T-helper 22 cell (primary cell): Measurements from ENCODE around the gene MCF2L2.
"Not testable (repeated sequence)": the region's sequence is repeated elsewhere in the genome, so short reads cannot be mapped to it uniquely, and the experiment has no call there.

Experiments
- DNase-seq: peaks from one replicate; pipeline ENCODE4 v3.0.0-alpha.2; 2020; ENCODE audit warnings: low read depth

MCF2L2 gene

DNA sequence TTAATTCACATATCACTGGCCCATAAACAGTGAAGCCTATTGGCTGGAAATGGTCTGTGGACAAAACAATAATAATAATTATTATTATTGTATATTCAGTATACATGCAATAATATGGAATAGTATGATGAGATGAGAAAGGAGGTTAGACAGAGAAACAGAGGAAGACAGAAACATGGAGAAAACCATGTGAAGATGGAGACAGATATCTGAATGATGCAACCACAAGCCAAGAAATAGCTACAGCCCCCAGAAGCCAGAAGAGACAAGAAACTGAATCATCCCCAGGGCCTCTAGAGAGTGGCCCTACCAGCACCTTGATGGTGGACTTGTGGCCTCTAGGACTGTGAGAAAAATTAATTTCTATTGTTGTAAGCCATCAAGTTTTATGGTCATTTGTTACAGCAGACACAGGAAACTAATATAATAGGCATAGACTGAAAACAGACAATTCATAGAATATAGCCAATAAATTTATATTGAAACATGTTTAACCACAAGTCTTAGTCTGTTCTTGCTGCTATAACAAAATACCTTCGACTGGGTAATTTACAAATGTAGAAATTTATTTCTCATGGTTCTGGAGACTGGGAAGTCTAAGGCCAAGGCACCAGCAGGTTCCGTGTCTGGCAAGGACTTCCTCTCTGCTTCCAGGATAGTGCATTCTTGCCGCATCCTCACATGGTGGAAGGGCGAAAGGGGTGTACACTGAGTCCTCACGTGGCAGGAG lies 31.6 kb downstream of the MCF2L2 start:
- no peak for DNase-seq

DNA sequence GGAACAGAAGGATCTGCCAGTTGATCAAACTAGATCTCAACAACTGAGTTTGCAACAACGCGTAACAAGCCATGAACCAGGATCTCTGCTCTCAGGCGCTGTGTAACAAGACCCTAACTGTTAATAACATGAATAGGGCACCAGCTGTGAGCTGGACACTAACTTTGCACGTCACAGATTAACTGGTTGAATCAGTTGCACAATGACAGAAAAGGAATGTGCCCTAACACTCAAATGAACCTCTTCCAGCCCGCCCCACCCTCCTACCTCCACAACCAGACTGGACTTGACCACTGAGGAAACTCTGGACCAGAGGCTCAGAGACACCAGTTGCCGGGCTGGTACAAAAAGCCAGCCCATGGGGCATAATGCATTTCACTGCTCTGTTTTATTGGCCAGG lies 34.3 kb downstream of the MCF2L2 start:
- DNase-seq: no peak

DNA sequence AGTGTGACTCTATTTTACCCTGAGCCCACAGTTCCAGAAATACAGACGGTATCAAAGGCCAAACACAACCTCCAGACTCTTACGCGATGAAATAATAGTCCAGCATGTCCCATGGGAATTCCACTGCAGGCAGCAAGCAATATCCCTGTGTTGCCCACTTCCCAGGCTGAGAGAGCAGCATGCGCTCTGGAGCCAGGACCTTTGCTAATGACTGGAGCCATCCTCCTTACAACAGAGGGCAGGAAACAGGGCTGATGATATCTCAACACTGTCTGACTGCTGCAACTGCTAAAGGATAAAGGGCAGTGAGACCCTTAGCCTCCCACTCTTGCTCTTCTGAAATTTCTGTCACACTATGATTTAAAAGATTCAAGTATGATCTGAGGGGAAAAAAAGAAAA lies 34.8 kb downstream of the MCF2L2 start:
- no peak for DNase-seq

DNA sequence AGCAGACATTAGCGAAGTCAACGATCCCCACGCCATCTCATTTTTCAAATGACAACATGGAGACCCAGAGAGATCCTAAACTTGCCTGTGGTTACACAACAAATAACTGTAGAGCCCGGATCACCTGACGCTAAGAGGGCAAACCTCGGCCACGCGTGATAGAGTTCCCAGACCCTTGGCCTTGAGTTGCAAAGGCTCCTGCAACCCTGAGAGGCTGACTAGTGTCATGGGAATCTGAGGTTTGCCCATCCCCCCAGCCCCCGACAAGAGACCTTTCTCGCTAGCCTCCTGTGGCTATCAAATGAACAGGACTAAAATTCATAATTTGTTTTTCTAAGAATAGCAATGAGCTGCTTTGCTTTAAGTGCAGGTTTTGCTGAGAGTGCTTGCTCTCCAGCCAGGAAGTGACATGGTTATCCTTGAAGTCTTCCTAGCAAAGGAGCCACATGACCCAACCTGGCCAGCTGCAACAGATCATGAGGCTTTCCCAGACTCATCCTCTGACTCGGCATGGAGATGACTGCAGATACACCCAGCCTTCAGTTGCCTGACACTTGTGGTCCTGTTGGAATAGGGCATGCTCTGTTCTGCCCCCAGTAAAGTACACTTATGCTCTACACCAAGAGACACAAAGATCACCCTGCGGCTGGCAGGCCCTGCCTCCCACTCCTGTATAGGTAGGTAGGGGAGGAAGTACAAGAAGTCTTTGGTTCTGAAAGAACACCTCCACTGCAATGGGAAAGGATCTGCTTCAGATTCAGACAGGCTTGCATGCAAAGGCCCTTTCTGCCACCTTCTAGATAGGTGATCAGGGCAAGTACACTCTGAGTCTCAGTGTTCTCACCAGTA lies 36.0 kb downstream of the MCF2L2 start:
- DNase-seq: no peak

DNA sequence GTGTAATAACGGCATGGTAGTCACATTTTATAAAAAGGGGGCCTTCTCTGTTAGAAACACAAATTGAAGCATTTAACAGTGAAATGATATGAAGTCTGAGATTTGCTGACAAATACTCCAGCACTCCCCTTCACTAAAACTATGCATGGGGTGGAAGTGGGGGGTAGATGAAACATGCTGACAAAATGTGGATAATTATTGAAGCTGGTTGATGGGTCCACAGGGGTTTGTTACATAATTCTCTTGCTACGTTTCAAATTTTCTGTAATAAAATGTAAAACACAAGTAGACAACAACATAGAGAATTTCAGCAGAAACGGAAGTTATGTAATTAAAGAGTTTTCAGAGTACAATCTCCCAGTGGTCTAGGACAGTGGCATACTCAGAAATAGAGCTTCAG lies 37.0 kb downstream of the MCF2L2 start:
- no peak for DNase-seq

DNA sequence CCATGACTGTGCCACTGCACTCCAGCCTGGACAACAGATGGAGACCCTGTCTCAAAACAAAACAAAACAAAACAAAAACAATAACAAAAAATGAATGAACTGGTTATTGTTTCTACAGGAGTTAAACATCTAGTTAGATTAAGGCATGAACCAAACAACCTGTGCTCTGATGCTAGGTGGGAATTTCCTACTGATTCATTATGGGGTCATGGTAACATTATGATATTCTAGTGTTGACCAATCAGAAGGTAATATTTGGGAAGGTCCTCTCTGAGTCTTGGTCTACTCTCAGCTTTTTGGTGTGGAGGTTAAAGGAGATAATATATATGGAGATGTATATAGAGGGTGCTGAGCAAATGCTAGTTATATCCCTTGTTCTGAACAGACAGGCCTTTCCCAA lies 37.6 kb downstream of the MCF2L2 start:
- DNase-seq: no peak

DNA sequence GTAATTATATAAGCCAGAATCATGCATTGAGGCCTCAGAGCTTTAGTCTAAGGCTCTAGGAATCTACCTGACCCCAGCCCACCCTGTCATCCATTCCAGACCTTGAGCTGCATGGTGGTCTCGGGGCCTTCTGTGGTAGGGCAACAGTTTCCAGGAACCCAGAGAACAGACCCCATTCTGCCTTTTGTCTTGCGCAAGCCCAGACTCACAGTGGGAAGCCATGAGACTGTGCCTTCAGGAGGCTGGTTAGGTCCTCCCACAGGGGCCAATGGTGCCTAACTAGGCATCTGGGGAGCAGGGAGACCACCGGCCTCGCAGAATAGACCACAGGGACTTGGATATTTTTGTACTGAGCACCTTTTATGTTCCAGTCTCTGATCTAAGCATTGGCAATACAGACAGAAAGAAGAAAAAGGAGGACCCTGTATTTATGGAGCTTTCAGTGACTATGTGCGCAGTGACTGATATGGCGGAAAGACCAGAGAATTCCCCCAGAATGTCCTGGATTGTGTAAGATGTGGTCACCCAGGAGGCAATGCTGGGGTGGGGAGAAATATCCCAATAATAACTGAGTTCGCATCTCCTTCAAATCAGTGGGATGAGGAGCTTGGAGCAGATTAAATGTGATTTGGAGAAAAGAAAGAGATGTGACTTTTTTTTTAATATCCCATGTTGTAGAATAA lies 40.1 kb downstream of the MCF2L2 start:
- no peak for DNase-seq

DNA sequence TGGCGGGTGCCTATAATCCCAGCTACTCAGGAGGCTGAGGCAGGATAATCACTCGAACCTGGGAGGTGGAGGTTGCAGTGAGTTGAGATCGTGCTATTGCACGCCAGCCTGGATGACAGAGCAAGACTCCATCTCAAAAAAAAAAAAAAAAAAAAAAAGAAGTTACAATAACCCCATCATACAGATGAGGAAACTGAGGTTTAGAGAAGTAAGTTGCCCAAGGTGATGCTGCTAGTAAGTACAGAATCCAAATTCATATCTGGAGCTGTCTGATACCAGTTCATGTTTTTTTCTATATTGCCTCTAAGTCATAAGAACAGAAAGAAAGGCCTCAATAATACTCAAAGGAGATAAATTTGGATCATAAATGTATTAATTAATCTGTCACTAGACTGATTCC lies 40.6 kb downstream of the MCF2L2 start:
- no peak for DNase-seq

DNA sequence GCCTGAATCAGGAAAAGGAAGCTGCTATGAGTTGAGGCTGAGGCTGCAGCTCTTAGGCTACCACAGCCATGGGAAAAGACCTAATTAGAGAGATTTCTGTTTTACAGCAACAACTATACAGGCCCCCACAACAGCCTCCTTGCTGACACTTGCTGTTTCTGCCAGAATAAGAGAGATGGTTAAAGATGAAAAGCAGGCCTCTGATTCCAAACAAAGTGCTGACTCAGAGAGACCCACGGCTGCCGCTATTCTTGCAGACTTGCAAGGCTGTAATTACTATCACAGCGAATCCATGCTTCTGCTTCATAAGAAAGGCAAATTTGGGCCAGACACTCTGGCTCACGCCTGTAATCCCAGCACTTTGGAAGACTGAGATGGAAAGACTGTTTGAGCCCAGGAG lies 41.8 kb downstream of the MCF2L2 start:
- DNase-seq: no peak

DNA sequence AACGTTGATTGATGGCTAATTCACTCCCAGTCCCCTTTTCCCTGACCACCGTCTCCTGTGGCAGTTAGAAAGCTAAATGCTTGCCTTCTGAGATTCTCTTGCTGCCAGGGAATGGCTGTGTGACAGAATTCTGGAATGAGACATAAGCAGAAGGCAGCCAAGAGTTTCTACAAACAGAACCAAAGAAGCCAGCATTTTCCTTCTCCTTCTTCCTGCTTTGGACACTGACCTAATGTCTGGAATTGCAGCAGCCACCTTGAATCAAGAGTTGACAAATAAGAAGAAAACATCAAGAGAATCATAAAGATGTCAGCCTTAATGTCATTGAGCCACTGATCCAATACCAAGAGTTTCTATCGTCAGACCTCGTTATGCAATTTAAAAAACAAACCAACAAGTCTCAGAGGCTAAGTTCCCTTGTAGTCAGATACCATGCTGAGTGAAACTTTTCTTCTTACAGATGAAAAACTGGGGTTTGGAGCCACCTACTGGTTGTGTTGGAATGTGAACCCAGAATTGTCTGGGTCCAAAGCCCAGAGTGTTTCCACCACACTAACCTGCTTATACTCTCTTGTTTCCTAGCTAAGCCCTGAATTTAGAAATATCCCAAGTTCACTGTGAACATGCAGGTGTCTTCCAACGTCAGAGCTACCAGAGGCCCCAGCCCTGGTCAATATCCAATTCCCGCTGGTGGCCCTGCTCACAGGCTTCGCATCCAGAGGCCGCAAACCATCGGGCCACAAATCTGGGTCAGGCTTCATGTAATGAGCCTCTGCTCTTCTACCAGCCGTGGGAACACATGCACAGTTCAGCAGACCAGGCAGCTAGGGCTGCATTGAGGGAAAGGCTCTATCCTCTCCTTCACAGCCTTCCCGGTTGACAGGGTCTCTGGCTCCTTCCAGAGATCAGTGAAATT lies 42.5 kb downstream of the MCF2L2 start:
- no peak for DNase-seq

DNA sequence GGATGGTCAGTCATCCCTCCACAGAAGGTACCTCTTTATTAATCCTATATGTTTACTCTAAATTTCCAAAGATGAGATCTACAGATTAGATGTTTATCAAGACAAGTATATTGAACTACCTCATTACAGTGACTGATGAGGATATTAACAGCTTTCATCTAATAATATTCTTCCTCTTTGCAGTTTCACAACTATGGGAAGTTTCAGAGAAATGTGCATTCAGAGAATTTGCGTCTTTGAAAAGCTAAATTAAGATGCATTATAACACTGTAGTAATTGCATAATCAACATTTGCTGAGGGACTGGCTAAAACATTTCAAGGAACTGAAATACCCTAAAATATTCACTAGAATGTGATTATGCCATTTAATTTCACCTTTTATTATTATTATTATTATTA lies 46.7 kb downstream of the MCF2L2 start:
- DNase-seq: no peak

DNA sequence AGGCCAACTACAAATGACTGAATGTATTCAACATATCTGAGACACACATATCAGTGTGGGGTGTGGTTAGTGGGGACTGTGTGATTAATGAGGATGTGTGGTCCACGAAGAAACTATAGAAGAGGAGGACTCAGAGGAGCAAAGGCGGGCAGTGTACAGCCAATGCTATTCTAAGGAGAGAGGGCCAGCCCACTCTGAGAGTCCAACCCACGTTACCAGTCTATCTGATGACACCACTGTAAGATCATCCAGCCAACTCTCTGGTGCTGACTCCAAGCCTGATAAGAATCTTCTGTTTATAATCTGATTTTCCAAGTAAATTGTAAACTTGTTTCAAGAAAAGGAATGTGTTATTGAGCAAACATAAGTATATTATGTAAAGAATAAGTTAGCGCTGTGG lies 47.2 kb downstream of the MCF2L2 start:
- no peak for DNase-seq

DNA sequence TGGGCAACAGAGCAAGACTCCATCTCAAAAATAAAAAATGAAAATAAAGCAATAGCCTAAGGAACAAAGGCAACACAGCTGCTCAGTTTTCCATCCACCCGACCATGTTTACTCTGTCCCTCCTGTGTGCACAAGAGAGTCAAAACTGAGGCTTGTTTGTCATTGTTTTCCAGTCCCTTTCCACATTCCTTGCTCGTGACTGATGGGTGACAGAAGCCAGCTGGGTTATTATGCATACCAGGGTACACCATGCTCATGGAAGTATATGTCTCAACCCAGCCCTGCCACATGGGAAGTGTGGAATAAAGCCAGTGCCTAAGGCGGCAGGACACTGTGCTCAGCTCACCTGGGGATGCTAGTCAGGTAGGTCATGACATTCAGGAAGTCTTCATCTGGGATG lies 49.5 kb downstream of the MCF2L2 start:
- no peak for DNase-seq

DNA sequence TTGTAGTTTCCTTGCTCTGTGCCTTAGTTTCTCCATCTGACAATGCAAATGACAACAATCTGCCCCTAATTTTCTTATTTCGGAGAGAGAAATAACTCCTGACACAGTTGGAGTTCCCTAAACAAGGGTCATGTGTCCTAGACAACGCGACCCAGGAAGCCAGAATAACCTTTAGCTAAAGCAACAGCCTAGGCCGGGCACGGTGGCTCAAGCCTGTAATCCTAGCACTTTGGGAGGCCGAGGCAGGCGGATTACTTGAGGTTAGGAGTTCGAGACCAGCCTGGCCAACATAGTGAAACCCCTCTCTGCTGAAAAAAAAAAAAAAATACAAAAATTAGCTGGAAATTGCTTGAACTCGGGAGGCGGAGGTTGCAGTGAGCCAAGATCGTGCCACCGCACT lies 49.9 kb downstream of the MCF2L2 start:
- DNase-seq: no peak

DNA sequence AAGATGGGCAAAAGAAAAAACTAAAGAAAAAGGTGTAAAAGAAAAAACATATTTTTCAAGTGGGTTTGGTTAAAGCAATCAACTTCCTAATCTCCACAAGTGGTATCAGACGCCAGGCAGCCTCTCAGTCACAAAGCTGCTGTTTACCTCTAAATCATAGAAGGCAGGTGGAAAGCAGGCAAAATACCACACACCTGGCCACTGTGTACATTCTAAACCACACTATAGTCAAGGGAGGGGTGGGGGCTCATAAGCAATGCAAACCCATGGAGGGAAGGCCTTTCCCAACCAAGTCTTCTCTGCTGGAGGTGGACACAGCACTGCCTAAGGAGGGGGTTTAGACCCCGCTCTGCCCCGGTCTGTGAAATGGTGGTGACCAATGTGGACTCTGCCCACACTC lies 50.4 kb downstream of the MCF2L2 start:
- no peak for DNase-seq

DNA sequence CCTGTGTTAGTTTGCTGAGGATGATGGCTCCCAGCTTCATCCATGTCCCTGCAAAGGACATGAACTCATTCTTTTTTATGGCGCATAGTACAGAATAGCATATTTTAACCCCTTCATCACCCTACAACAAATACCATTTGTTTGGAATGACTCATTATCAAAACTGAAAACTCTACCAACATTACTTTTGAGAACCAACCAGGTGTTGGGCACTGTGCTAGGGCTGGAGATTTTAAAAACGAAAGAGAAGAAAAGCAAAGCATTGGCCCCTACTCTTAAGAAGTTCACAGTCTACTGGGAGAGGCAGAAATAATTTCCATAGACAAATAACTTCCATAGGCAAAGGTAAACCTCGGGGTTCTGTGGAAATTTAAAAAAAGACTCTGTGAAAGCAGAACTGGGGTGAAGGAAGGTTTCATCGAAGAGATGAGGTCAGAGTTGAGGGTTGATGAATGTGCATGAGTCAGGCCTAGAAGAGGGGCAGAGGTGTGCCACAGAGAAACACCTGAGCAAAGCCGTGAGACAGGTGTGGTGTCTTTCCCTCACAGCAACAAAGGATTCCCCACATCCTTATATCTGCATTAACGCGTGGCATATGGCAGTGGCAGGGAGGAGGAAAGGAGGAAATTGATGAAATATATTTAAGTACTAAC lies 51.0 kb downstream of the MCF2L2 start:
- no peak for DNase-seq

DNA sequence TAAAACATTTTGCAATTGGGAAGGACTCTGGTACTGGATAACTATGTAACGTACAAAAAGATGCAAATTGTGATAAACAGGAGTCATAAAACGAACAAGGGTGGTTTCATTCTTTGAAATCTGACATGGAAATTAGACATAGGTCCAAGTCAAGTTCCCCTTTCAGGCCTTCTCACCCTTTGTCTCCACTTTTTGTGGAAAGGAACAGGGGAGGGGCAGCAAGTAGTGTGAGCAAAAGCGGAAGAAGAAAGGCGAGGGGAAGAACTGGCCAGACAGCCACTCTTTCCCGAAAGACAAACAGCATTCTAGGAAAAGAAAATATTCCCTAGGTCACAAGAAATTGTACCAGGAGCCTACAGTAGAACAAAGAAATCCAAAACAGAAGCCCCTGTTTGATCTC lies 52.6 kb downstream of the MCF2L2 start:
- DNase-seq: no peak

DNA sequence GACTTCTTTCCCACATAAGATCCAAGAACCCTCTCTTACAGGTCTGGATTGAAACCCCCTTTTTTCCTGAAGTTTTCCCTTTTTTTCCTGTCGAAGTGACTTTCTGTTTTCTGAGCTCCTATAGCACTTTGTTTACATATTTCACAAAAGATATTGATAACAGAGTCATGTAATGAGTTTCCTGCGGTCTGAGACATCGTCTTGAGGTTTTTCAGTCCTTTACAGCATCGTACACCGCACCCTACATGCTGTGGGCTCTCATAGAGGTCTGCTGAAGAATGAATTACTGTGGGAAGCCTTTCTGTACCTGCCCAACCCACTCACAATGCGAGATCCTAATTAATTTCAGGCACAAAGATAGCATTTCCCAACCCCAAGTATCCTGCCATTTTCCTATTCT lies 53.1 kb downstream of the MCF2L2 start:
- no peak for DNase-seq

DNA sequence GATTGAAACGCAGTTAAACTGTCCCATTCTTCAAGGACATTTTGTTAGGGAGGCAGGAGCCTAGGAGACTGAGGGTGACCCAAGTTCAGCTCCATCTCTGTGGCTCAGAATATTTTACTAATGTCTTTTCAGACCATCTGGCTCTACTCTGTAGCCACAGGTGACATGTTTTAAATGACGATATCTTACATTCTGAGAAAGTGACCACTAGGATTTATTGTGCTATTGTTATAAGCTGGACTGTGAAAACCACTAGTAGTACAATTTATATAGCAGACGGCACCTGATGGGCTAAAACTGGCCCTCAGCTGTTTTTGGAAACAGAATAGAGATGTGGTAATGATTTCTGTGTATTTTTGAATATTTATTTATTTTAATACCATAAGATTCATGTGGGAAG lies 55.5 kb downstream of the MCF2L2 start:
- DNase-seq: no peak

DNA sequence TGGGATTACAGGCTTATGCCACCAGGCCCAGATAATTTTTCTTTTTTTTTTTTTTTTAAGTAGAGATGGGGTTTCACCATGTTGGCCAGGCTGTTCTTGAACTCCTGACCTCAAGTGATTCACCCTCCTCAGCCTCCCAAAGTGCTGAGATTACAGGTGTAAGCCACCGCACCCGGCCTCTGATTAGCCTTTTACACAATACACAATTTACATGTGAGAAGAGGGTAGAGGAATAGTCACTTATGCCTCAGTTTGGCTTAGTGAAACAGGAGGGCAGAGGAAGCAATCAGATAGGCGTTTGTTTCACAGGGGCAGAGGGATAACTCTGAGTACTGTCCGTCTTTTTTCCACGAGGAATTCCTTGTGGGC lies 56.8 kb downstream of the MCF2L2 start:
- not testable (repeated sequence) for DNase-seq

DNA sequence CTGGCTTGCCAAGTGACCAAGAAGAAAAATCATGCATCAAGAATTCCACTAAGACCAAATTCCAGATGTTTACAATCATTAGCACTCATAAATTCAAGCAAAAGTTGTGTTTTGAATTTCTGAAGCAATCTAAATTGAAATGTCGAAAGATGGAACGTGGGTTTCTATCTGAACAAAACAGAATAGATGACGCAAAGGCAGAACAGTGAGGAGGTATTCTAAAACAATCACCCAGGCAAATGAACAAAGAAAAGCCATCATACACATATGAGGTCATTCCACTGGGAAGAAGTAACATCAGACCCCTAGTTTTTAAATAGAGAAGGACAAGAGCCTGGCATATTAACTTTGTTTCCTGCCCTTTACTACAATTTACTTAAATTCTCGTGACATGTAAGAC lies 58.0 kb downstream of the MCF2L2 start:
- no peak for DNase-seq

DNA sequence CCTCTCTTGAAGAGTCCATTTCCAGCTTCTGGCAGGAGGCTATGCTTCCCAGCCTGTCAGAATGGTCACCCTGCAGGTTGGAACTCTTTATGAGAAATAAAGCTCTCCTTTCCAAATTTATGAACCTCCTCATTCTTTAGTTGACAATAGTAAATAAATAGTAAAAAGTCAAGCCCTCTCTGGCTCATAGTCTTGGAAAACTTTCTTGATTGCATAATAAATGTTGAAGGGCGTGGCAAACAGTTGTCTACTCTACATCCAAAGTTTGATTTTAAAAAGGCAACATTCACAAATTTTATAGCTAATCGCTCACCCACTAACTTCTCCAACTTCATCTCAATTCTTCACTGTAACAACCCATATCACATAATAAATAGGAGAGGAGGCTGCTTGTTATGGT lies 58.8 kb downstream of the MCF2L2 start:
- no peak for DNase-seq
